ENCODE measurements around the gene CELA2B. TPM values are rescaled to one million over a fixed set of nuclear protein-coding genes. Genes with fewer than 3 reads are reported as not detected.

CELA2B gene
- total and polyA plus RNA-seq, 9 donors = 0.33 to 0.46 (median 0.36) TPM; not detected in 6

DNA sequence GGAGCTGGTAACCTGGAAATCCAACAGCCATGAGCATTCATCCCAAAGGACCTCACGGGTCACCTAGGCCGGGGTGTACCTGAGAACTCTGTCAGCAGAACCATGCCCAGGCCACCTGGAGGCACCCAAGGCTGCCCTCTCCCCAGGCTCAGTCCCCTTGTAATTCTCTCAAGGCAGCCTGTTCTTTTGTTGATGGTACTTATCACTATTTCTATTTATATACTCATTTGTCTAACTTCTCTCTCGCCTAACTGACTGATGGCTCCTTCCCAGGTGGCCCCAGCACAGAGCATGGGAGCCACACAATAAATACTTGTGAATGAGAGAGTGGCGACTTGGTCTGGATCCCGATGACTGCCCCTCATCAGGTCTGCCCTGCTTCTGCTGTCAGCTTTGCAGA is 31.4 kb downstream of the CELA2B start:
- no peaks in the 10 kb centered on the region for H3K27me3 ChIP-seq
- intact Hi-C loops (cut with DNase I) = no loop called here
- H3K36me3 ChIP-seq = no peaks in the 10 kb centered on the region
- no peak overlapping the region for H3K27ac ChIP-seq
- no peak for TF ChIP-seq EP300 (IDR thresholded peaks at IDR 0.05)
- no peaks in the 10 kb centered on the region for H3K4me1 ChIP-seq (ENCODE audit: insufficient read depth)
- no peak overlapping the region for H3K4me3 ChIP-seq
- WGBS, 3 donors = 89 to 97% (median 92%) methylated on average over 5 of the region's 5 CpGs
- DNase-seq = no peak
- no peaks in the 10 kb centered on the region for H3K9me3 ChIP-seq

DNA sequence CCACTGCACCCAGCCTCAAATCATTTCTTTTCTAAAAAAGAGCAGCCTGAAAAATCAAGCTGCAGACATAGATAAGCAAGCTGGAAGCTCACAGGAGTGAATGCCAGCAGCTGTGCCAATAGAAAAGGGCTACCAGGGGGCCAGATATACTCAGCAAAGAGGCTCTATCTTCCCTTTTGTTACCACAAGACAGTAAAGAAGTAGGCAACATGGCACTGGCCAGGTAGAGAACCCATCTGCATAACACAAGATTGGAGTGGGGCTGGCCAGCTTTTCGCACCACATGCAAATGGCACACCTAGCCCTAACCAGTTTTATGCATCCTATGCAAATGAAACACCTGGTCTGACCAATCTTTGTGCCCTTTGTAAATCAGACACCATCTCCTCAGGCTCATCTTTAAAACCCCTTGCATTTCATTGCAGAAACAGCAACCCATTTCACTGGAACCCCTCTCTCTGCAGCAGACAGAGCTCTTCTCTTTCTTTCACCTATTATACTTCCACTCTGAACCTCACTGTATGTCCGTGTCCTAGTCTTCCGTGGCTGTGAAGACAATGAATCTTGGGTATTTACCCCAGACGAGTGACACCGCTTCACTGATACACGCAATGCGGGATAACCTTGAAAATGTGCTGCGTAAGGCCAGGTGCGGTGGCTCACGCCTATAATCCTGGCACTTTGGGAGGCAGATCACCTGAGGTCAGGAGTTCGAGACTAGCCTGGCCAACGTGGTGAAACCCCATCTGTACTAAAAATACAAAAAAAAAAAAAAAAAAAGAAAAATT is 33.0 kb downstream of the CELA2B start:
- no peaks in the 10 kb centered on the region for H3K27me3 ChIP-seq
- no peak for DNase-seq
- intact Hi-C loops (cut with DNase I) = no loop called here
- no peaks in the 10 kb centered on the region for H3K36me3 ChIP-seq
- H3K4me3 ChIP-seq = no peak overlapping the region
- H3K9me3 ChIP-seq = no peaks in the 10 kb centered on the region
- TF ChIP-seq EP300 (IDR thresholded peaks at IDR 0.05) (no peak), POLR2A (IDR thresholded peaks at IDR 0.05) (no peak)
- TF ChIP-seq, protein P1, sequence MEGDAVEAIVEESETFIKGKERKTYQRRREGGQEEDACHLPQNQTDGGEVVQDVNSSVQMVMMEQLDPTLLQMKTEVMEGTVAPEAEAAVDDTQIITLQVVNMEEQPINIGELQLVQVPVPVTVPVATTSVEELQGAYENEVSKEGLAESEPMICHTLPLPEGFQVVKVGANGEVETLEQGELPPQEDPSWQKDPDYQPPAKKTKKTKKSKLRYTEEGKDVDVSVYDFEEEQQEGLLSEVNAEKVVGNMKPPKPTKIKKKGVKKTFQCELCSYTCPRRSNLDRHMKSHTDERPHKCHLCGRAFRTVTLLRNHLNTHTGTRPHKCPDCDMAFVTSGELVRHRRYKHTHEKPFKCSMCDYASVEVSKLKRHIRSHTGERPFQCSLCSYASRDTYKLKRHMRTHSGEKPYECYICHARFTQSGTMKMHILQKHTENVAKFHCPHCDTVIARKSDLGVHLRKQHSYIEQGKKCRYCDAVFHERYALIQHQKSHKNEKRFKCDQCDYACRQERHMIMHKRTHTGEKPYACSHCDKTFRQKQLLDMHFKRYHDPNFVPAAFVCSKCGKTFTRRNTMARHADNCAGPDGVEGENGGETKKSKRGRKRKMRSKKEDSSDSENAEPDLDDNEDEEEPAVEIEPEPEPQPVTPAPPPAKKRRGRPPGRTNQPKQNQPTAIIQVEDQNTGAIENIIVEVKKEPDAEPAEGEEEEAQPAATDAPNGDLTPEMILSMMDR (IDR thresholded peaks at IDR 0.05) = no peak
- H3K4me1 ChIP-seq (ENCODE audit: insufficient read depth) = no peaks in the 10 kb centered on the region
- H3K27ac ChIP-seq = no peak overlapping the region
- WGBS, 3 donors = 85 to 89% (median 86%) methylated on average over 12 of the region's 12 CpGs

DNA sequence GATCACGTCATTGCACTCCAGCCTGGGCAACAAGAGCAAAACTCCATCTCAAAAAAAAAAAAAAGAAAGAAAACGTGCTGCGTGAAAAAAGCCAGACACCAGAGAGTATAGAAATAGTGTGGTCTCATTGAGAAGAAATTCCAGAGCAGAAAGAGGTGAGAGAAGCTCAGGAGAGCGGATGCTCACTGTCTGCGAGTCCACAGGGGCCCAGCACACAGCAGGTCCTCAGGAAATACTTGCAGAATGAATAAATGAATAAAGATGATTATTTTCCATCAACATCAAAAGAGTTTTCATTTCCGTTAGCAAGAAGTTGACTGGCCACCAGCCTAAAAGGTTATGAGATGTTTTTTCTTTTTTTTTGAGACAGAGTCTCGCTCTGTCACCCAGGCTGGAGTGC is 33.7 kb downstream of the CELA2B start:
- 78 to 87% (median 83%) methylated on average over 7 of the region's 7 CpGs for WGBS, 3 donors
- Histone ChIP-seq H3K4me3 (no peak overlapping the region), H3K27me3 (no peaks in the 10 kb centered on the region), H3K36me3 (no peaks in the 10 kb centered on the region), H3K4me1 (ENCODE audit: insufficient read depth) (no peaks in the 10 kb centered on the region), H3K27ac (no peak overlapping the region), H3K9me3 (no peaks in the 10 kb centered on the region)
- intact Hi-C loops (cut with DNase I) = no loop called here
- DNase-seq = no peak
- TF ChIP-seq EP300 (IDR thresholded peaks at IDR 0.05) (no peak), POLR2A (IDR thresholded peaks at IDR 0.05) (no peak)
- TF ChIP-seq, protein P1 (IDR thresholded peaks at IDR 0.05) = no peak

- WGBS, 3 donors = 90 to 91% (median 90%) methylated on average over 8 of the region's 8 CpGs
These were observed 34.9 kb downstream of the CELA2B start for GRCh38 chr1:15510611-15511405.

More at GRCh38 chr1:15510611-15511405, 34.9 kb downstream of the CELA2B start:
- Histone ChIP-seq H3K27ac (no peak overlapping the region), H3K4me1 (ENCODE audit: insufficient read depth) (no peaks in the 10 kb centered on the region), H3K36me3 (no peaks in the 10 kb centered on the region), H3K4me3 (no peak overlapping the region), H3K9me3 (no peaks in the 10 kb centered on the region), H3K27me3 (no peaks in the 10 kb centered on the region)
- DNase-seq = no peak
- TF ChIP-seq, protein P1 (IDR thresholded peaks at IDR 0.05) = no peak
- intact Hi-C loops (cut with DNase I) = no loop called here
